ENCODE measurements around the gene HDHD2.

Gene HDHD2

DNA sequence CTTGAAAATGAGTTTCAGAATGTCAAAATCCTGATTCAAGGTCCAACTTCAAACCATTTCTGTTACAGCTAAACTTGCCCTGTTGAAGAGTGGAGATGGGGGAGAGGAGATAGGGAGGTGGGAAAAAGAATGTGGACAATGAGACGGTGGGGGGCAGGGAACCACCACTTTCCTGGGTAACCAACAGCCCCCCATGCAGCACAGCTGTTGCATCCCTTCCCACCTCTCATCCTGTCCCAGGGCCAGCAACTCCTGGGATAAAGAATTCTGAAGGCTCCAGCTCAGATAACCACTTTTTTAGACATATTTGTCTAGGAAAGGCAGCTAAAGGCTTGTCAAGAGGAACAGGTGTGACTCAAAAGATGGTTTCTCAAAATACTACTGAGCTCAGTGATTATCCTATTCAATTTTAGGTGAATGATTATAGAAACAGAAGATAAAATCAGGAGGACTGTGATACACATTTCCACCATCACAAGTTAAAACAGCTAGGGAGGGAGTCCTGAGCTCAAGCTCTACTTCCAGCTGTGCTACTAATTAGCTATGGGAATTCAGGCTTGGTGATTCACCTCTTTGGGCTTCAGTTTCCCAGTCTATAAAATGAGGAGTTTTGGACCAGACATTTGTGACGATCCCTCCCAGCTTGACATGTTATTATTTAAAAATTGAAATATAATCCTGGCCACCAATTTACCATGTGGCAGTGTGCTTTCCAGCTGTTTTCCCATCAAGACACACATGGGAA lies 36.3 kb downstream of the HDHD2 start:
- peaks cover 2% of the 10 kb centered on the region for H3K27me3 Mint-ChIP-seq (ENCODE audit: low read depth, poor library complexity)
- H3K4me1 Mint-ChIP-seq = no peaks in the 10 kb centered on the region
- H3K27ac Mint-ChIP-seq = no peak overlapping the region
- H3K9me3 Mint-ChIP-seq = no peaks in the 10 kb centered on the region
- peaks cover 42% of the 10 kb centered on the region for H3K36me3 Mint-ChIP-seq (ENCODE audit: low read depth)
- H3K4me3 Mint-ChIP-seq = no peak overlapping the region
- no peak for DNase-seq
- TF ChIP-seq, protein P1, sequence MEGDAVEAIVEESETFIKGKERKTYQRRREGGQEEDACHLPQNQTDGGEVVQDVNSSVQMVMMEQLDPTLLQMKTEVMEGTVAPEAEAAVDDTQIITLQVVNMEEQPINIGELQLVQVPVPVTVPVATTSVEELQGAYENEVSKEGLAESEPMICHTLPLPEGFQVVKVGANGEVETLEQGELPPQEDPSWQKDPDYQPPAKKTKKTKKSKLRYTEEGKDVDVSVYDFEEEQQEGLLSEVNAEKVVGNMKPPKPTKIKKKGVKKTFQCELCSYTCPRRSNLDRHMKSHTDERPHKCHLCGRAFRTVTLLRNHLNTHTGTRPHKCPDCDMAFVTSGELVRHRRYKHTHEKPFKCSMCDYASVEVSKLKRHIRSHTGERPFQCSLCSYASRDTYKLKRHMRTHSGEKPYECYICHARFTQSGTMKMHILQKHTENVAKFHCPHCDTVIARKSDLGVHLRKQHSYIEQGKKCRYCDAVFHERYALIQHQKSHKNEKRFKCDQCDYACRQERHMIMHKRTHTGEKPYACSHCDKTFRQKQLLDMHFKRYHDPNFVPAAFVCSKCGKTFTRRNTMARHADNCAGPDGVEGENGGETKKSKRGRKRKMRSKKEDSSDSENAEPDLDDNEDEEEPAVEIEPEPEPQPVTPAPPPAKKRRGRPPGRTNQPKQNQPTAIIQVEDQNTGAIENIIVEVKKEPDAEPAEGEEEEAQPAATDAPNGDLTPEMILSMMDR (IDR thresholded peaks at IDR 0.05) = no peak

GRCh38 chr18:47110492-47111274 lies 39.6 kb downstream of the HDHD2 start:
- no peak for DNase-seq
- no peak overlapping the region for H3K27ac Mint-ChIP-seq
- H3K4me1 Mint-ChIP-seq = no peaks in the 10 kb centered on the region
- no peak overlapping the region for H3K4me3 Mint-ChIP-seq
- TF ChIP-seq, protein P1 (IDR thresholded peaks at IDR 0.05) = no peak
- H3K27me3 Mint-ChIP-seq (ENCODE audit: low read depth, poor library complexity) = peaks cover 3% of the 10 kb centered on the region
- no peaks in the 10 kb centered on the region for H3K9me3 Mint-ChIP-seq
- peaks cover 41% of the 10 kb centered on the region for H3K36me3 Mint-ChIP-seq (ENCODE audit: low read depth)

- H3K27me3 Mint-ChIP-seq (ENCODE audit: low read depth, poor library complexity) = peaks cover 3% of the 10 kb centered on the region
- H3K4me3 Mint-ChIP-seq = no peak overlapping the region
- no peak for DNase-seq
- H3K27ac Mint-ChIP-seq = no peak overlapping the region
- TF ChIP-seq, protein P1 (IDR thresholded peaks at IDR 0.05) = no peak
- H3K9me3 Mint-ChIP-seq = no peaks in the 10 kb centered on the region
- peaks cover 43% of the 10 kb centered on the region for H3K36me3 Mint-ChIP-seq (ENCODE audit: low read depth)
- no peaks in the 10 kb centered on the region for H3K4me1 Mint-ChIP-seq
Observed at GRCh38 chr18:47109720-47110119, 40.6 kb downstream of the HDHD2 start.

DNA sequence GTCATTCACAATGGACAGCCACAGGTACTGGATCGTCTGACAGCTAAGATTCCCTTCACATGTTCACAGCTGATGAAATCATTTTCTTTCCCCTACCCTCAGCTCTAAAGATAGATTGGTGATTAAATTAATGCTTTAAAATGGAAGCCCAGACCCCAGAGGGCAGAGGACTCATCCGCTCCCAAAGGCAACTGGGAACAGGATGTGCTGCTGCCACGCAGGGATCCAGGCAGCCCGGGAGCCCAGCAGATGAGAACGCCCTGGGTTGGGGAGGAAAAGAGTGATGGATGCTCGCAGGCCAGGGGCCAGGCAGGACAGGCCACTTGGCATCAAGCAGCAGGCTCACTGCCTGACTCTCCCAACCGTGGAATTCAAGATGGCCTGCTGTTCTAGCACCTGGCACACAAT lies 41.3 kb downstream of the HDHD2 start:
- DNase-seq = no peak
- TF ChIP-seq, protein P1 (IDR thresholded peaks at IDR 0.05) = no peak
- Mint-ChIP-seq H3K4me3 (no peak overlapping the region), H3K36me3 (ENCODE audit: low read depth) (peaks cover 50% of the 10 kb centered on the region), H3K4me1 (no peaks in the 10 kb centered on the region), H3K9me3 (no peaks in the 10 kb centered on the region), H3K27me3 (ENCODE audit: low read depth, poor library complexity) (peaks cover 3% of the 10 kb centered on the region), H3K27ac (no peak overlapping the region)

DNA sequence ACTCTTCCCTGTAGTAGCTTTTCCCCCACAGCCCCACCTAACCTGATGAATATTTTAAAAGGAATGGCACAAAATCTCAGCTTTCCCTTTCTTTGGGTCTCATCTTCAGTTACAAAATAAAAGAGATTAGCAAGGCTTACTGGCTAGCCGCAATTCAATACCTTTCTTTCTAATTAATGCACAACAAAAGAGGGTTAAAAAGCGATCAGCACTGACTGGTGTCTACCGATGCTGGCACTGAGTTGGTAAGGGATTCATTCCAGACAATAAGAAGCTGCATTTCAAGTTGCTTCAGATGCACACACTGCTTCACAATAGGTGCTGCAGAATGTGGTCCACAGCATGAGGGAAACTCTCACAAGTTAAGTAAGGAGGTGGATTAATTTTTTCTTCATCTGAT lies 41.9 kb downstream of the HDHD2 start:
- peaks cover 45% of the 10 kb centered on the region for H3K36me3 Mint-ChIP-seq (ENCODE audit: low read depth)
- no peaks in the 10 kb centered on the region for H3K4me1 Mint-ChIP-seq
- TF ChIP-seq, protein P1 (IDR thresholded peaks at IDR 0.05) = no peak
- H3K9me3 Mint-ChIP-seq = no peaks in the 10 kb centered on the region
- H3K27ac Mint-ChIP-seq = no peak overlapping the region
- DNase-seq = no peak
- H3K27me3 Mint-ChIP-seq (ENCODE audit: low read depth, poor library complexity) = peaks cover 3% of the 10 kb centered on the region
- no peak overlapping the region for H3K4me3 Mint-ChIP-seq

Measured in nephron progenitor cell (in vitro differentiated cells).